Umbilical cord (tissue), 2 donors: ENCODE data around the gene AHSG. TPM values are rescaled to one million over a fixed set of nuclear protein-coding genes. Genes with fewer than 3 reads are reported as not detected.
"Not testable (repeated sequence)": the region's sequence is repeated elsewhere in the genome, so short reads cannot be mapped to it uniquely, and the experiment has no call there.

Experiments used
- DNase-seq: peaks from one replicate; pipeline ENCODE4 v3.0.0-alpha.2; 2015; ENCODE audit warnings: low spot score
- total RNA-seq: library from RNA; depleted of rRNA; stranded (reverse); fragments of >200 nt; gene quantifications from one replicate; pipeline ENCODE4 v1.2.3, GENCODE V29; 2014; ENCODE audit warnings: low replicate concordance; ENCODE audit not compliant: insufficient read depth

Gene AHSG, protein sequence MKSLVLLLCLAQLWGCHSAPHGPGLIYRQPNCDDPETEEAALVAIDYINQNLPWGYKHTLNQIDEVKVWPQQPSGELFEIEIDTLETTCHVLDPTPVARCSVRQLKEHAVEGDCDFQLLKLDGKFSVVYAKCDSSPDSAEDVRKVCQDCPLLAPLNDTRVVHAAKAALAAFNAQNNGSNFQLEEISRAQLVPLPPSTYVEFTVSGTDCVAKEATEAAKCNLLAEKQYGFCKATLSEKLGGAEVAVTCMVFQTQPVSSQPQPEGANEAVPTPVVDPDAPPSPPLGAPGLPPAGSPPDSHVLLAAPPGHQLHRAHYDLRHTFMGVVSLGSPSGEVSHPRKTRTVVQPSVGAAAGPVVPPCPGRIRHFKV
- total RNA-seq: not detected

DNA sequence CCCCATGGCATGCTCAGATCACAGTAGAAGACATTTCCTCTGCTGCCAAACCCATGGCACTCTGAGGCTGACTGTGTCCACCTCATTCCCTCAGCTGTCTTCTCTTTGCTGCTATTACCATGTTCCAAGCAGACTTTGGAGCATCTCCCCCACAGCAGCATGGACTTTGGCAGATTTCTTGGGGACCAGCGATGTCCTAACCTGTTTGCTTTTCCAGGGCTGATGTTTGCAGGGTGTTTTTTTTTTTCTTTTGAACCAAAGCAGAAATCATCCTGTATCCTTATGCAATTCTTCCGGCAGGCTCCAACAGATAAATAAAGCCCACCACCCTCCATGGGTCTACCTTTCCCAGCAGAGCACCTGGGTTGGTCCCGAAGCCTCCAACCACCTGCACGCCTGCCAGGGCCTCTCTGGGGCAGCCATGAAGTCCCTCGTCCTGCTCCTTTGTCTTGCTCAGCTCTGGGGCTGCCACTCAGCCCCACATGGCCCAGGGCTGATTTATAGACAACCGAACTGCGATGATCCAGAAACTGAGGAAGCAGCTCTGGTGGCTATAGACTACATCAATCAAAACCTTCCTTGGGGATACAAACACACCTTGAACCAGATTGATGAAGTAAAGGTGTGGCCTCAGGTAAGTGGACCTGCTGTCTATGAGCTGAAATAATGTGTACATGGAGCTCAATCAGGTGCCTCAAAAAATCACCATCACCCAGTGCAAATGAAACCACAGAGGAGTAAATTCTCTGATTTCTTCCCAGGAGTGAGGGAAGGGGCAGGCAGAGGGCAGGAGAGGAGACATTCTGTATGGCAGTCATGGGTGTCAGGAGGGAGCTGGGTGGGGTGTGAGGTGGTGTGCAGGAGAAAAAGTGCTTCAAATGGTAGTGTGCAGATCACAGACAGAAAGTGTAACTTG lies at the start of gene AHSG:
AHSG (plus strand) TSS at position 340 of the 916 bp plus-strand sequence; CDS start at position 422, 82 bp downstream.
- DNase-seq: no peak

DNA sequence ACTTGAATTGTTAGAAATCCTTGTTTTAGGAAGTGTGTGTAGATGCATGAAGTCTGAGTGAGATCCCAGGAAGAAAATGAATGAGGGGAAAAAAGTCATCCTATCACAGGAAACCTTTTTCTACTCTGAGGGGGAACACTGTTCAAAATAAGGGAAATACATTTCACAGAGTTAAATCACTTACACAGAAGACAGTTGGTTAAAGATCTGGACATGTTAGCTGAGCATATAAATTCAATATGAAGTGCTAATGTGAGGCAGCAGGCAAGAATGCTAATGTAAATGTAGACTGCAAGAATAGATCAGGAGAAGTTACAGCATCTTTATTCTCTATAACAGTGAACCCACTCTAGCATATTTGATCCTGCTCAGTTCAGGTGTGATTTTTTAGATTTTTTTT lies 48.3 kb upstream of the AHSG start:
- DNase-seq: no peak

DNA sequence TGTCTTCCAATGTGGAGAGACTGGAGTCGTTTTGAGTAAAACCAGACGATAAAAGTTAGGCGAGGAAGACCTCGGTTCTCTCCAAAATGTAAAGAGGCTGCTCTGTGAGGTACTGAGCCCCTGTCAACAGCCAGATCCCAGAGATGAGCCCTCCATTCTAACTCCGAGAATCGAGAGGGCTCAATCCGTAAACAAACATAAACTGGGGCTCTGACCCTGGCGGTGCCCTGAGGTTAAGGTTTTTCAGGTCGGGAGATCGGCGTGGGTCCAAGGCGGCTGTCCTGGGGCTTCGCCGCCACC lies 46.1 kb upstream of the AHSG start:
- DNase-seq: no peak

GRCh38 chr3:186567072-186567921 lies 45.6 kb upstream of the AHSG start, which contains the start of gene TBCCD1:
TBCCD1 (minus strand) TSS chr3:186567339; CDS start chr3:186564329, 3,010 bp downstream.
- DNase-seq: peak; percentile 90

GRCh38 chr3:186569361-186569760 lies 43.5 kb upstream of the AHSG start:
- not testable (repeated sequence) for DNase-seq

DNA sequence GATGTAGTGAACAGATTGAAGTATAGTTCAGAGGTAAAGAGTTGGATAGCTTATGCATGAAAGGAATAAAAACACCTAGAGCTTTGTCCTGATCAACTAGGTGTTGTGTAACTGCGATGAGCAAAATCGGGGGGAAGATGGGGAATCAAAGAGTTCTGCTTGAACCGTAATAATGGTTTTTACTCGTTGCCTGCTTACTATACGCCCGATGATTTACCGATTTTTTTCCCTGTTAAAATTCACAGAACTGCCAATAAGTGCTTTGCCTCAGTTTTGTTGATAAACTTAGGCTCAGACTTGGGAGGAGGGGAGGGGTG lies 43.1 kb upstream of the AHSG start:
- no peak for DNase-seq

DNA sequence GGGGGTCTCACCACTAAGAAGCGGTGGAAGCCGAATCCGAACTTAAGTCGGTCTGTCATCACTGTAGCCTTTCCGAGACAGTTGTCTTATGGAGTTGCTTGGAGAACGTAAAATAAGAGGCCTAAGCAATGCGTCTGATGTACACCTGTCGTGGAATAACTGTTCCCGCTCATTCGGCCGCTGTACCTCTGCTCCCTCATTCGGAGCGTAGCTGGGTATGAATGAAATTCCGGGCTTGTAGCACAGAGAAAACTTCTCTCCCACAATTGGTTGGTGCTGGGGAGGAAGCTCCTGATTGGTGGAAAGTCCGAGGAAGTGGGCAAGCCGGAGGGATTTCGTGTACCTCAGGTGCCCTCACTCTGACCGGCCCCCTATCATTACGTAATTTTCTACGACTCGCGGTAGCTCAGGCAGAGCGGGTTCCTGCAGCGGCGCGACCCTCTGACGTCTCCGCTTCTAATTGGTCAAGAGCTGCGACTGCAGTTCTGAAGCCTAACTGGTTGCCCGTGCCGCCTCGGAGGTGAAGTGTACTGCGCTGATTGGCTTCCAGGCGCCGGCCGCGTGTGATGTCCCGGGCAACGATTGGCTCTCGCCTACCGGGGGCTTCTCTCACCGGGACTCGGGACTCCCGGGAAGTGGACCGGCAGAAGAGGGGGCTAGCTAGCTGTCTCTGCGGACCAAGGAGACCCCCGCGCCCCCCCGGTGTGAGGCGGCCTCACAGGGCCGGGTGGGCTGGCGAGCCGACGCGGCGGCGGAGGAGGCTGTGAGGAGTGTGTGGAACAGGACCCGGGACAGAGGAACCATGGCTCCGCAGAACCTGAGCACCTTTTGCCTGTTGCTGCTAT lies 42.5 kb upstream of the AHSG start, which contains the start of gene DNAJB11:
DNAJB11 (plus strand) TSS at position 625 of the 845 bp plus-strand sequence; CDS start at position 803, 178 bp downstream.
- DNase-seq: peak; percentile 100

- no peak for DNase-seq
Measured at GRCh38 chr3:186570941-186571643, 41.8 kb upstream of the AHSG start.

GRCh38 chr3:186571644-186572013 lies 41.2 kb upstream of the AHSG start:
- no peak for DNase-seq

- no peak for DNase-seq
Measured at GRCh38 chr3:186577521-186577920, 35.3 kb upstream of the AHSG start.

- DNase-seq: no peak
Measured at GRCh38 chr3:186580785-186581184, 32.1 kb upstream of the AHSG start.

- no peak for DNase-seq
Measured at GRCh38 chr3:186582541-186582940, 30.3 kb upstream of the AHSG start.

GRCh38 chr3:186583831-186584230 lies 29.0 kb upstream of the AHSG start:
- no peak for DNase-seq

GRCh38 chr3:186586245-186586644 lies 26.6 kb upstream of the AHSG start:
- DNase-seq: not testable (repeated sequence)

DNA sequence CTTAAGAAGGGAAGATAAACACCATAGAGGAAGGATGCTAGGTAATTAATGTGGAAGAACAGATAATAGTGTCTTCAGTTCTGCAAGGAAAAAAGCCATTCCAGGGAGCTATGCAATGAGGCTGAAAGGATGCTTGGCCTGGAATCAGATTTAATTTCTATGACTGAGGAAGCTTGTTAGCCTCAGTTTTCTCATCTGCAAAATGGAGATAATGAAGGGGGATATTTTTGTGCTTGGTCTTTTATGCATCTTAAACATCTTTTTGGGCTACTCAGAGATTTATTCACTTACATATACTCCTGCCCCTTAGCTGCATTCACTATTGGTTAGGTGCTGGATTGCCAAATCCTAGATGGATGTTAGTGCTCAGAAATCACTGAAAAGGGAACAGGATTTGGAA lies 25.7 kb upstream of the AHSG start:
- DNase-seq: no peak

GRCh38 chr3:186588632-186589031 lies 24.2 kb upstream of the AHSG start:
- DNase-seq: peak; percentile 13

DNA sequence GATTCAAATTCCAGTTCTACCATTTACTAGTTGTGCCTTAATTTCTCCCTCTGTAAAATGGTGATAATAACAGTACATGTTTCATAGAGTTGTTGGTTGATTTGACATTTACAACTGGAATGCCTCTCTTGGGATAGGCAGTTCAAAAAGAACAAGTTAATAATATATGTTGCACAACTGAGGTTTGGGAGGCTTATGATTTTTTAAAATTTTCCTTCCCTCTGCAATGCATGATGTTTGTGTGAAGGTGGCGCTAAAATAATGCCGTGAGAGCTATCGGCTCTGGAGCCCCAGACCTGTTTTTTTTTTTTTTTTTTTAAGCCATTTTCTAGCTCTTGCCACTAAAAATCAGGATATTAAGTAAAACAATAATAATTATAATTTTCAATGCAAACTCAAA lies 23.7 kb upstream of the AHSG start:
- DNase-seq: no peak

DNA sequence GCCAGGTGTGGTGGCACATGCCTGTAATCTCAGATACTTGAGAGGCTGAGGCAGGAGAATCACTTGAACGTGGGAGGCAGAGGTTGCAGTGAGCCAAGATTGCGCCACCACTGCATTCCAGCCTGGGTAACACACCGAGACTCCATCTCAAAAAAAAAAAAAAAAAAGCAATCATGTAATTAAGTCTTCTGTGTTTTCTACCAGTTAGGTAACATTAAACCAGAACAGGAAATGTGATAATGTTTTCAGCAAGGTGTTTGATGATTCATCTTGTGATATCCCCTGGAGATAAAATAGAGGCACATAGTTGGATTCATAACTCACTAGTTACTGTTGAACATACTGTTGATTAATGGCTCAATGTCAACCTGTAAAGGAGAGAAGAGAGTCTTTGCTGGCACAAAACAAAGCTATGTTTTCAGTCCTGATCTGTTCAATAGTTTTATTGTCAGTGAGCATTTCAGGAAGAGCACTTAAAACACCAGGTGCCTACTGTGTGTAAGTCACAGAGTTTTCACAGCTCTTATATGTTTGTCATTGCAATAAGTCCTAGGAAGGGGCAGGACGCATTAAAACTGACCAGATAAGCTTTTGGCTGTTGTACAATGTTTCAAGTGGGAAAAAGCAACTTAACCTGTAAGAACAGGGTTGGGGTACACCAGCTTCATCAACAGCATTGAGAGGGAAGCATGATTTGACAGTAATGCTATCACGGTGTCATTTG lies 22.8 kb upstream of the AHSG start:
- DNase-seq: peak; percentile 11

- no peak for DNase-seq
Measured at GRCh38 chr3:186590580-186591295, 22.1 kb upstream of the AHSG start.
